NT2/D1 (cell line): Measurements from ENCODE around the gene TRIM9.

Experiments used
- SUZ12 ChIP-seq: IDR thresholded peaks from 2 replicates; pipeline ENCODE4 v1.6.1; 2011; ENCODE audit not compliant: insufficient read length, insufficient read depth; ENCODE audit errors: extremely low read depth
- YY1 ChIP-seq: IDR thresholded peaks from 2 replicates; pipeline ENCODE4 v1.6.1; 2011; ENCODE audit not compliant: insufficient read length, insufficient read depth
- ZNF274 ChIP-seq: IDR thresholded peaks from 2 replicates; pipeline ENCODE4 v1.6.1; 2011; ENCODE audit warnings: mild to moderate bottlenecking, low read depth, low read length

- TF ChIP-seq YY1 (no peak), SUZ12 (no peak), ZNF274 (no peak)
These were observed 22.7 kb upstream of the TRIM9 start for GRCh38 chr14:51117593-51117992.
